Metanephros (tissue), 1 donor: ENCODE data around the gene PHLDA3. TPM values are rescaled to one million over a fixed set of nuclear protein-coding genes. Genes with fewer than 3 reads are reported as not detected.

Experiments
- total RNA-seq: library from RNA; depleted of rRNA; stranded (reverse); fragments of >200 nt; gene quantifications from one replicate; pipeline ENCODE4 v1.2.3, GENCODE V29; 2014

Gene PHLDA3
- total RNA-seq, result 19.7 TPM

DNA sequence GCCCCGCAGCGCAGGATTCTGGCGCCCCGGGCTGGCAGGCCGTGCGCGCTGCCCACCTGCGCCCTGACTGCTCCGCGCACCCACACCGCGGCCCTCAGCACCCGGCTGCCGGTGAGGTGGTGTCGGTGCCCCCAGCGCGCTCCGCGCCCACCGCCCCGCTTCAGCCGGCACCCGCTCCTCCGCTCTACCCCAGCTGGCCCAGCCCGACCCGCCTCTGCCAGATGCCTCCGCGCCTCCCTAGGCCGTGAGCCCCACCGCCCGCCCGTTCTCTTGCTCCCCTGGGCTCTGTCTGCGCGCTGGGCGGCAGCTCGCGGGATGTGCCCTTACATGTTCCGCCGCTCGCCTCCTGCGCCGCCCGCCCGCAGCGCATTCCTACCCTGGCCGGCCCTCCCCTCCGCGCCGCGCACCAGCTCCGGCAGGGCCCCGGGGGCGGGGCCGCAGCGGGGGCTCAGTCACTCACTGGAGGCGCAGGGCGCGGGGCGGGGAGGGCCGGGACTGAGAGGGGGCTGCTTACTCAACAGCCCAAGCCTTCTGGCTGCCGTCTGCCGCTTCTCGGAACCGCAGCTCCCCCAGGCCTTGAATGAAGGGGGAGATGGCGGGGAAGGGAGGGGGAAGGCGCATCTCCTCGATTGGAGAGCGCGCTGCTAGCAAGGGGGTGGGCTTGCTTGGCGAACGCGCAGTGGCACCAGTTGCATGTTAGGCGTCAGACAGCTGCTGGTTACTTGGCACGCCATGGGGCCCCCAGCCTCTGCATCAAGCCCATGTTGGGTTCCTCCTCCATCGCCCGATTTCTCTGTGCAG lies at the start of gene PHLDA3:
PHLDA3 (minus strand) TSS at position 345 of the 801 bp plus-strand sequence. CDS start 402 bp downstream, outside the sequence.

DNA sequence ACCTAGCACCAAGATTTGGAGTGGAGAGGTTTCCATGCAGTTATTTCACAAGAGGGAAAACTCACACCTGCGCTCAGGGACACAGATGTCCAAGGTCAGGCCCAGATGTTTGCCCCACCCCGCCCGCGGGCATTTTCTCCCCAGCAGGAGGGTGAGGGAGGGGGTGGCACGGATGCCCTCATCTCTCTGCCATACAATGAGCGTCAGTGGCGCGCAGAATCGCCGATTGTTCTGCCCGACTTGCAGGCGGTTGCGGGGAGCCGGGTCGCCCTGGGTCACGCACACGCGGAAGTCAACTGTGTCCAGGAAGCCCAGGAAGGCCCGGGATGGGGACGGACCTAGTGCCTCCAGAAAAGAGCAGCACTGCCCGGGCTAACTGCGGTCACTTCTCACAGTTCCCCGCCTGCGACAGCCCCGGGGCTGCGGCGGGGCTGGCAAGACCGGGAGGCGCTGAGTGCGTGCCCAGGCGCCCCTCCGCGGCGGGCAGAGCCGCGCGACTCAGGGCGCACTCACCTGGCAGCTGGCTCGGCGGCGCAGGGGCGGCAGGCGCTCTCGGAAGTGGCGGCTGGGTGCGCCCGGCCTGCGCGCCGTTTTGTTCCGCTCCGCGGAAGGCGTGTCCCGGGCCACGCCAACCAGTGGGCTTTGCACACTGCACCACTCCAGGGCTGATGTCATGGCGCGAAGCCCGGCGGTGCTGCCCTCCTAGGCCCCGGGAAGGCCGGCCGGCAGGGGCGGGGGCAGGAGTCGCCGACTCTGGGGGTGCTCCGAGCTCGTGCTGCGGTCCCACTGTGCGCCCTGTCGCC lies 37.8 kb upstream of the PHLDA3 start, which contains the start of gene CSRP1:
CSRP1 (minus strand) TSS at position 567 of the 803 bp plus-strand sequence. CDS start 10,820 bp downstream, outside the sequence.

Other genes with a start within 250 kb of the PHLDA3 start
- 0.64 TPM for gene PKP1, start 185.7 kb downstream of the PHLDA3 start, total RNA-seq
- gene TNNT2, start 91.5 kb downstream of the PHLDA3 start, total RNA-seq, result 7.4 TPM
- 17.6 TPM for gene LAD1, start 69.9 kb downstream of the PHLDA3 start, total RNA-seq
- 144 TPM for gene TNNI1, start 47.5 kb downstream of the PHLDA3 start, total RNA-seq
- 296 TPM for gene CSRP1, start 37.9 kb upstream of the PHLDA3 start, total RNA-seq
- gene NAV1, start 69.9 kb upstream of the PHLDA3 start, total RNA-seq, result 24.4 TPM